ENCODE measurements around the gene BRAF.

GRCh38 chr7:140863184-140863583 is 61.5 kb downstream of the BRAF start:
- TF ChIP-seq, protein P1, sequence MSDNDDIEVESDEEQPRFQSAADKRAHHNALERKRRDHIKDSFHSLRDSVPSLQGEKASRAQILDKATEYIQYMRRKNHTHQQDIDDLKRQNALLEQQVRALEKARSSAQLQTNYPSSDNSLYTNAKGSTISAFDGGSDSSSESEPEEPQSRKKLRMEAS (IDR thresholded peaks at IDR 0.05) = no peak
- no peak for TF ChIP-seq EP300 (IDR thresholded peaks at IDR 0.05; ENCODE audit: borderline replicate concordance)
- no peak for TF ChIP-seq YY1 (IDR thresholded peaks at IDR 0.05; ENCODE audit: low read depth)
- TF ChIP-seq CEBPB (IDR thresholded peaks at IDR 0.05) = no peak
- TF ChIP-seq RAD21 (IDR thresholded peaks at IDR 0.05; ENCODE audit: low read depth) = no peak
- TF ChIP-seq ZBTB7A (IDR thresholded peaks at IDR 0.05; ENCODE audit: low read depth) = no peak
- TF ChIP-seq EGR1 (IDR thresholded peaks at IDR 0.05) = no peak
- no peak for TF ChIP-seq TEAD4 (IDR thresholded peaks at IDR 0.05)
- no peak for TF ChIP-seq TAF1 (IDR thresholded peaks at IDR 0.05; ENCODE audit: low read depth)
- TF ChIP-seq, protein P2, sequence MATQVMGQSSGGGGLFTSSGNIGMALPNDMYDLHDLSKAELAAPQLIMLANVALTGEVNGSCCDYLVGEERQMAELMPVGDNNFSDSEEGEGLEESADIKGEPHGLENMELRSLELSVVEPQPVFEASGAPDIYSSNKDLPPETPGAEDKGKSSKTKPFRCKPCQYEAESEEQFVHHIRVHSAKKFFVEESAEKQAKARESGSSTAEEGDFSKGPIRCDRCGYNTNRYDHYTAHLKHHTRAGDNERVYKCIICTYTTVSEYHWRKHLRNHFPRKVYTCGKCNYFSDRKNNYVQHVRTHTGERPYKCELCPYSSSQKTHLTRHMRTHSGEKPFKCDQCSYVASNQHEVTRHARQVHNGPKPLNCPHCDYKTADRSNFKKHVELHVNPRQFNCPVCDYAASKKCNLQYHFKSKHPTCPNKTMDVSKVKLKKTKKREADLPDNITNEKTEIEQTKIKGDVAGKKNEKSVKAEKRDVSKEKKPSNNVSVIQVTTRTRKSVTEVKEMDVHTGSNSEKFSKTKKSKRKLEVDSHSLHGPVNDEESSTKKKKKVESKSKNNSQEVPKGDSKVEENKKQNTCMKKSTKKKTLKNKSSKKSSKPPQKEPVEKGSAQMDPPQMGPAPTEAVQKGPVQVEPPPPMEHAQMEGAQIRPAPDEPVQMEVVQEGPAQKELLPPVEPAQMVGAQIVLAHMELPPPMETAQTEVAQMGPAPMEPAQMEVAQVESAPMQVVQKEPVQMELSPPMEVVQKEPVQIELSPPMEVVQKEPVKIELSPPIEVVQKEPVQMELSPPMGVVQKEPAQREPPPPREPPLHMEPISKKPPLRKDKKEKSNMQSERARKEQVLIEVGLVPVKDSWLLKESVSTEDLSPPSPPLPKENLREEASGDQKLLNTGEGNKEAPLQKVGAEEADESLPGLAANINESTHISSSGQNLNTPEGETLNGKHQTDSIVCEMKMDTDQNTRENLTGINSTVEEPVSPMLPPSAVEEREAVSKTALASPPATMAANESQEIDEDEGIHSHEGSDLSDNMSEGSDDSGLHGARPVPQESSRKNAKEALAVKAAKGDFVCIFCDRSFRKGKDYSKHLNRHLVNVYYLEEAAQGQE (IDR thresholded peaks at IDR 0.05; ENCODE audit: low read depth) = no peak
- TF ChIP-seq FOXM1 (IDR thresholded peaks at IDR 0.05; ENCODE audit: borderline replicate concordance, low read depth) = no peak
- TF ChIP-seq NFIC (IDR thresholded peaks at IDR 0.05) = no peak
- no peak for TF ChIP-seq CREB1 (IDR thresholded peaks at IDR 0.05; ENCODE audit: low read depth)
- TF ChIP-seq USF1 (IDR thresholded peaks at IDR 0.05) = no peak

Measured in Ishikawa (cell line).